Muscle of back (tissue), 11 donors: ENCODE data around the gene CMTM1. TPM values are rescaled to one million over a fixed set of nuclear protein-coding genes. Genes with fewer than 3 reads are reported as not detected.
"Not testable (repeated sequence)": the region's sequence is repeated elsewhere in the genome, so short reads cannot be mapped to it uniquely, and the experiment has no call there.

Source experiments
- DNase-seq, 3 donors: peaks; one replicate each; pipeline versions ENCODE4 v3.0.0 to v3.0.0-alpha.2; 2013
- polyA plus RNA-seq, 10 donors: library from polyadenylated mRNA; unstranded; fragments of 120-200 nt; gene quantifications; one replicate each; pipeline ENCODE4 v1.2.1, GENCODE V29; 2013; ENCODE audit not compliant: insufficient read length in 10 of 10

The CMTM1 gene
- polyA plus RNA-seq, 10 donors = 2.7 to 8.6 (median 5.6) TPM

DNA sequence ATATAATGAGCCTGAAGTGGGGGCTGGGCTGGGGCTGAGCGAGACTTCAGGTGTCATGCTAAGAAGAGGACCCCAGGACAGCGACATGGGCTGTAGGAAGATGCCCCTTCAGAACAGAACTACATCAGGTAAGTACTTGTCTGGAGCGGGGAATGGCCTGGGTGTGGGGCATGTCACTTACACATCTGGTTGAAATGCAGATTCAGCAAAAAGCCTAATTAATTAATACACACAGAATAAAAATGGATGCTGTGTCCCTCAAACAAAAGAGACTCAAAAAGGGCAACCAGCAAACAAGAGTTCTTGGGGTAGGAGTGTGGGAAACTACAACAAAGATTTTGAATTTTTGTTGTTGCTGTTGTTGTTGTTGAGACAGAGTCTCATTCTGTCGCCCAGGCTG lies 24.8 kb downstream of the CMTM1 start:
- DNase-seq = no peak

DNA sequence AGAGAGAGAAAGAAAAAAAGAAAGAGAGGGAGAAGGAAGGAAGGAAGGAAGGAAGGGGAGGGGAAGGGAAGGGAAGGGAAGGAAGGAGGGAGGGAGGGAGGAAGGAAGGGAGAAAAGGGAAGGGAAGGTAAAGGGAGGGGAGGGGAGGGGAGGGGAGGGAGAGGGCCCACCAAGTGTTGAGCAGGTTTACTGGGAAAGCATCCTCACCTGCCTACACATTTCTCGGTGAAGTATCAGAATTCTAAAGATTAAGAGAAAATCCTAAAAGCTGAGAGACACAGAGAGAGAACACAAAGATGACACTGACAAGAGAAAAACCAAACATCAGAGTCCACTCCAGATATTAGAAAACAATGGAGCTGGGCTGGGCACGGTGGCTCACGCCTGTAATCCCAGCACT lies 26.0 kb downstream of the CMTM1 start:
- DNase-seq = no peak

DNA sequence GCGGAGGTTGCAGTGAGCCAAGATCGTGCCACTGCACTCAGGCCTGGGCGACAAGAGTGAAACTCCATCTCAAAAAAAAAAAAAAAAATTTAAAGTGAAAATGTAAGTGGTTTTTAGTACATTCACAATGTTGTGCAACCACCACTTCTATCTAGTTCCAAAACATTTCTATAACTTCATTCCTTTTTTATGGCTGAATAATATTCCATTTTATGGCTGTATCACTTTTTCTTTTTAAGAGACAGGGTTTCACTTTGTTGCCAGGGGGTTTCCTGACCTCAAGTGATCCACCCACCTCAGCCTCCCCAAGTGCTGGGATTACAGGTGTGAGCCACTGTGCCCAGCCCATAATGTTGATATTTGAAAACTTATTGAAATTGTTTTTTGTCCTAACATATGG lies 26.6 kb downstream of the CMTM1 start:
- DNase-seq = no peak

DNA sequence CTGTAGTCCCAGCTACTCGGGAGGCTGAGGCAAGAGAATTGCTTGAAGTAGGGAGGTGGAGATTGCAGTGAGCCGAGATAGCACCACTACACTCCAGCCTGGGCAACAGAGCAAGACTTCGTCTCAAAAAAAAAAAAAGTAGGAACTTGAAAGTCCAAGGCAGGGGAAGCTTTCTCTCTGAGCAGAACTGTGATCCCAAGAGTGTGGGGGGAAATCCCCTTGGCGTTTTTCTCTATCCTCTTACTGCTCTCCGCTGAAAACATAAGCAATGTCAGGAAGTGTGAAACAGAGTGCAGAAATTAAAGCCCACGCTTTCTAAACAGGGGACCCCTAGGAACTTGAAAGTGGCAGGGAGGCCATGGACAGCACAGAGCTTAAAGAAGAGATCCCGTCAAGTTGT lies 28.5 kb downstream of the CMTM1 start:
- no peak for DNase-seq

DNA sequence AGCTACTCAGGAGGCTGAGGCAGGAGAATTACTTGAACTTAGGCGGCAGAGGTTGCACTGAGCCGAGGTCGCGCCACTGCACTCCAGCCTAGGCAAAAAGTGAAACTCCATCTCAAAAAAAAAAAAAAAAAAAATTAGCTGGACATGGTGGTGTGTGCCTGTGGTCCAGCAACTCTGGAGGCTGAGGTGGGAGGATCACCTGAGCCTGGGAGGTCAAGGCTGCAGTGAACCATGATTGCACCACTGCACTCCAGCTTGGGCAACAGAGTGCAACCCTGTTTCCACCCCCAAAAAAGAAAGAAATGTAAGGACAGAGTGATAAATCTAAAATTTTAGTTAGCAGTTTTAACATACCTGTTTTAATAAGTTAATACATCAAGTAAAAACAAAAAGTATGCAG lies 30.3 kb downstream of the CMTM1 start:
- not testable (repeated sequence) for DNase-seq

DNA sequence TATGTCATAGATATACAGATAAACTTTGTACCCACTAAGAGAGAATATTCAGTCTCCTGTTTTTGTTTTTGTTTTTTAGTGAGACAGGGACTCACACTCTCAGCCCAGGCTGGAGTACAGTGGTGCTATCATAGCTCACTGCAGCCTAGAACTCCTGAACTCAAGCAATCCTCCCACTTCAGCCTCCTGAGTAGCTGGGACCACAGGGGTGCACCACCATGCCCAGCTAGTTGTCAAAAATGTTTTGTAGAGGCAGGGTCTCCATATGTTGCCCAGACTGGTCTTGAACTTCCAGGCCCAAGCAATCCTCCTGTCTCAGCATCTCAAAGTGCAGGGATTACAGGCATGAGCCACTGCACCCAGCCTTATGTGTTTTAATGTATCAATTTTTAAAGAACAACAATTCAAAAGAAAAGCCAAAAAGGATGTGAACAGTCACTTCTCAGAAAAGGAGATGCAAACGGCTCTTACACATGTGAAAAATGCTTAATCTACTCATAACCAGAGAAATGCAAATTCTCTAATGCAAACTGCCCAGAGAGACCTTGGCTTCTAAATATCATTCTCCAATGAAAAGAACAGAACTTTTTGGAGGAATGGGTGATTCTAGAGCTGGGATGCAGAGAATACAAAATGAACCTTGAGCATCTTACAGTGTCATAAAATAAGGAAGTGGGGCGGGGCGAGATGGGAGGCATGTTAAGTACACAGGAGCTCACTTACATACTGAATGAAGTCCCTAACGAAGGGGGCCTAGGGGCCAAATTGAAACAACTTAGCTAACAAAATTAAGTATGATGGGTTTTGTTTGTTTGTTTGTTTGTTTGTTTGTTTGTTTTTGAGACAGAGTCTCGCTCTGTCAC lies 31.0 kb downstream of the CMTM1 start:
- DNase-seq = no peak

DNA sequence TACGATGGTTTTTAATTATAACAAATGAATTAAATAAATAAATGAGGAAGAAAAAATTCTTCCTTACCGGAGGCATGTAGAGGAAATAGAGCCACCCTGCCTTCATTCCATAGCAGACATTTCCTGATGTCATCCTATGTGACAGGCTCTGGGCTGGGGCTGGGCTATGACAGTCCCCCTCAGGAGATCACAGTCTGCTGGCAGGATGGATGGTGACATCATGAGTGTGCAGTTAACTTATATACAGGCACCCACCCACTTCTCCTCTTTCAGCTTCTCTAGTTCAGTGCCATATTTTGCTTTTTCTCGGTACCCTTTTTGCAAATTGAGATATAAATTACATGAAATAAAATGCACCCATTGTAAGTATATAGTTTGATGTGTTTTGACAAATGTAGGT lies 31.9 kb downstream of the CMTM1 start:
- no peak for DNase-seq

DNA sequence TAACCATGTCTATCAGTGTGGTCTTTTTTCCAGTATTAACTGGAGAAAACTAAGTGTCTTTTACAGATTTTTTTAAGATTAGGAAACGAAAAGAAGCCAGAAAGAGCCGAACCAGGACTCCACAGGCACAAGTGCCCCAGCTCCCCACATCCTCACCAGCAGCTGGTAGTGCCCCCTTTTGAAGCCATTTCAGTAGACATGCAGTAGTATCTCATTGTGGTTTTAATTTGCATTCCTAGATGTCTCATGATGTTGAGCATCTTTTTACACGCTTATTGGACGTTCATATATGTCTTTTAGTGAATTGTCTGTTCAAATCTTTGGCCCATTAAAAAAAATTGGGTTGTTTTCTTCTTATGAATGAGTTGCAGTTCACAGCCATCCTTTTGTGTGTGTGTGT lies 33.5 kb downstream of the CMTM1 start:
- DNase-seq = no peak

DNA sequence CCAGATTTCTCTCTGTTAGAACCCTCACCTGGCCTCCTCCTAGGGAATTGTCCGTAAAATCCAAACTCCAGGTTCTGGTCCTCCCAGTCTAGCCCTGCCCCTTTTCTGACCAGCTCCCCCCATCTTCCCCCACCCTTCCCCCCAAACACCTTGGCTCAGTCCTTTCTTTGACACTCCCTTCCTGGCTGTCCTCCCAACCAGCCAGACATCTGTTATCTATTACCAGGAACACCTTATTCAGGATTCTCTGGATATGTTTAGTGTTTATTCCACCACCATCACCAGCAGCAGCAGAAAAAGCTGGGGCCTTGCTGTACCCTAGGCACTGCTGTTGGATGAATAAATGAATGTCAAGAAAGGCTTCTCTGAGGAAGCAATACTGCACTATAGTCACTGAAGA lies 34.2 kb downstream of the CMTM1 start:
- no peak for DNase-seq

DNA sequence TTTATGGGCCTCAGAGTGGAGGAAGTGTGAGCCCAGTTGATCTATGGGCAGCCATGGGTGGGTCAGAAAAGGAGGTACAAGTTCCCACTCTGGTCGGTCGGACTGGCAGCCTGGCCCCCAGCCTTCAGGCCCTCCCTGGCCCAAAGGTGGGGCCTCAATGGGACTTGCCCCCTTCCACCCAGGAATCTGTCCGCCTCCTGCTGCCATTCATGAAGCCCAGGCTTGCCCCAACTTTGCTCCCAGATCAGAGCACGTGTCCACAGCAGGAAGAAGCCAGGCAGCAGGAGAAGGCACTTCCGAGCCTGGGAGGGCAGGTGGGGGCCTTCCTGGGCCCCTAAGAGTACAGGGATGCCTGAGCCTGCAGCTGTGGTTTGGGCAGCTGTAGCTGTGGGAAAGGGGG lies 35.2 kb downstream of the CMTM1 start:
- no peak for DNase-seq

DNA sequence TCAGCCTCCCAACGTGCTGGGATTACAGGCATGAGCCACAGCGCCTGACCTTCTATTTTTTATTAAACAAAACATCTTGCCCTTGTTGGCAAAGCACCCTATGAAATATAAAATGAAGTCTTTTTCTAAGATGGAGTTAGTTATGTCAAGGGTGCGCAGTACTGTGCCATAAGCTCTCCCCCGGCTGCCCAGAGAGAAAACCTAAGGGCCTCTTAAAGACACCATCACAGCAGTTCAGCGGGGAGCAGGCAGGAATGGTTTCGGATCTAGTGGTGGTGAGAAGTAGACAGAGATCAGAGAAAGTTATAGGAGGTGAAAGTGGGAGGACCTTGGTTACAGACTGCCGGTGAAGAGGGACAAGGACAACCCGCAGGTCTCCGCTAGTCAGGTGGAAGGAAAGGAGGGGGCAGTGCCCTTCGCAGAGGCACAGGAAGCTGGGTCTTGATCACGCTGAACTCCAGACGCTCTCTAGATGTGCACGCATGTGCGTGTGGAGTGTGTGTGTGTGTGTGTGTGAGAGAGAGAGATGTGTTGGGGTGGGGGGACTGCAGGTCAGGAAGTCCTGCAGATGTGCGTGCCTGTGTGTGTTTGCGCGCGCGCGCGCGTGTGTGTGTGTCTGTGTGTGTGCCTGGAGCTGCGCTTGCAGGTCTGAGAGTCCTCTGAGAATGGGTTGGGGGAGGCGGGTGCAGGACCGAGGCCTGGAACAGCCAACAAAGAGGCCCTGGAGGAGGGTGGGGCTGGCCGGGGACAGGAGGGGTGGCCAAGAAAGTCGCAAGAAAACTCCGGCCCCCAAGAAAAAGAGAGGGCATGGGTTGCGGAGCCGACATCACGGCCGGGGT lies 37.5 kb downstream of the CMTM1 start:
- DNase-seq = peak; percentile 51 to 94 (median 85)

DNA sequence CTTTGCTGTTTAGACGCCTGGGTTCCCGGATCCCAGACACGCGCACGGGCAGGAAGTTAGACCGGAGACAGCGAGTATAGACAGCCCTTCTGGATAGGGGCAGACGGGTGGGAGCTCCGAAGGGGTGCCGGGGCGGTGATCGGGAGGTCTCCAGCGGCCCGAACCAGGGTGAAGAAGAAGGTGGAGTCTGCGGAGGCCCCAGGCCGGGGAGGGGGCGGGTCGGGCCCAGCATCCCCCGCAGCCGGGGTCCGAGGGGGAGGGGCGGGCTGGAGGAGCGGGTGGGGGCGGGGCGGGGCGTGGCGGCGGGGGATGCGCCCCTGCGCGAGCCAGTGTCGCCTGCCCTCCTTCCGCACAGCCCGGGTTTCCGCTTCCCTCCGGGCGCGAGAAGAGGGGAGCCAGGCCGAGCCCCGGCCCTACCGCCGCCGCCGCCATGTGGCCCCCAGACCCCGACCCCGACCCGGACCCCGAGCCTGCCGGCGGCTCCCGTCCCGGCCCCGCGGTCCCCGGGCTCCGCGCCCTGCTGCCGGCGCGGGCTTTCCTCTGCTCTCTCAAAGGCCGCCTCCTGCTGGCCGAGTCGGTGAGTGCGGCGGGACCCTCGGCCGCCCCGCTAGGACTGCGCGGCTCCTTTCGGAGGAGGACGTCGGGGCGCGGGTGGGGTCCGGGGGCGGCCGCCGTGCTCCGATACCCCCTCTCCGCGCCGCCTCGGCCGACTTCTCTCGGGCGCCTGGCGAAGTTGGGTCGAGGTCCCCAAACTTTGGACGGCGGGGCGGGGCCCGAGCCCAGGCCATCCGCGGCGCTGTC lies 38.3 kb downstream of the CMTM1 start, which contains the start of gene CMTM3:
CMTM3 (plus strand) TSS at position 329 of the 801 bp plus-strand sequence; CDS start at position 431, 102 bp downstream.
- DNase-seq = peak; percentile 58 to 92 (median 83)

DNA sequence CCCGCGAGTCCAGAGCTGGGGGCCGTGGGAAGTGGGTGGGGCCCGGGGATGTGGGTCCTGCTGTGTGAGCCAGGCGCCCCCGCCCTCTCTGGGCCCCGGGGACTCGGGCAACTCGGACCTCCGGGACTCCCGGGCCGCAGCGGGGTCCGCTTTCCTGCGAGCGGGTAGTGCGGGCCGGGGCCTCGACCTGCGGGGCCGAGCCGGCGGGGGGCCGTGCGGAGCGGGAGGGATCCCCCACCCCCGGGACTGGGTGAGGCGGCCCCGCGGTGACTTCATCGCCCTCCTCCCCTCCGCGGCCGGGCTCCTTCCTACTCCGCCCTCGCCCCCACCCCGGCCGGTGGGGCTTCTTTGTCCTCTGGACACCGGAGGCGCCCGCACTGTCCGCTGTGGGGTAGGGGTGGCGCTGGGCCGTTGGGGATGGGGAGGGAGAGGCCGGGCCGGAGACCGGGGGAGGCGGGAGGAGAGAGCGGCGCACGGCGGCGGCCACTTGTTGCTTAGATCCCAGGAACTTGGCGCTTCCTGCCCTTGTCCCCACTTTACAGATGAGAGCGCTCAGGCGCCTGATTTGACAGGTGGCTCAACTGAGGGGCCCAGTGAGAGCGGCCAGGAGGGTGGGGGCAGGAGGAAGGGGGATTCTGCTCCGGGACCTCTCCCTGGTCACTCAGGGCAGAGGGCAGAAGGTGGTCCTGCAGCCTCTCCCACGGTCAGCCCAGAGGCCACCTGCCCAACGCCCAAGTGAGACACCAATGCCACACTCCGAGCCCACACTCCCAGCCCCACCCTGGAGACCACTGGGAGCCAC lies 39.1 kb downstream of the CMTM1 start:
- peak in 2 of 3 donors; percentile 56 to 80 for DNase-seq

DNA sequence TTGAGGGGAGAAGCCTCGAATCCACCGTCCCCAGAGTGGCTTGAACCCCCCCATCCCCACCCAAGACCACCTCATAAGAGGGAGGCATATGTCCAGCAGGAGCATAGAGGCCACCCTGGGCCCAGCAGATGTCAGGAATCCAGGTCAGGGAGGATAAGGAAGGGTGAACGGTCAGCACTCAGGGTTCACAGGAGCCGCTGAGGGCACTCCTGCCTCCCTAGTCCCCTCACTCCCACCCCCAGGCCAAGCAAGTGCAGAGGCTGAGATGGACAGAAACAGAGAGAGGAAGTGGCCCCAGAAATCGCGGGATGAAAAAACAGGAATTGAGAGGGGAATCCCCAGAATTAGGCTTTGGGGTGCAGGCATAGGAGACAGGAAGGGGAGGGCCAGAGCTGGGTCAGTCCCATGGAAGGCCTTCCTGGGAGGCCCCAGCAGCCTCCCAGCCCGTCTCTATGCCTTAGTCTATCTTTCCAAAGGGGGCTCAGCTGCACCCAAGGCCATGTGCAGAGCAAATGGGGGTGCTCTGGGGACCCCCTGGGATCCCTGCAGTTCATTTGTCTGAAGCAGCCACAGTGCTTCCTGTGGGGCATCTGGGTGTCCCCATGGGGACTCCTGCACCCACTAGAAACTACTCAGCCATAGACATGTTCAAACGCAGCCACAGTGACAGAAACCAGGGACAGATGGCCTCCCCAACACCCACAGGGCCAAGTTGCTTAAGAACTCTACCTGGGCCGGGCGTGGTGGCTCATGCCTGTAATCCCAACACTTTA lies 39.9 kb downstream of the CMTM1 start:
- DNase-seq = peak in 1 of 3 donors; percentile 45

DNA sequence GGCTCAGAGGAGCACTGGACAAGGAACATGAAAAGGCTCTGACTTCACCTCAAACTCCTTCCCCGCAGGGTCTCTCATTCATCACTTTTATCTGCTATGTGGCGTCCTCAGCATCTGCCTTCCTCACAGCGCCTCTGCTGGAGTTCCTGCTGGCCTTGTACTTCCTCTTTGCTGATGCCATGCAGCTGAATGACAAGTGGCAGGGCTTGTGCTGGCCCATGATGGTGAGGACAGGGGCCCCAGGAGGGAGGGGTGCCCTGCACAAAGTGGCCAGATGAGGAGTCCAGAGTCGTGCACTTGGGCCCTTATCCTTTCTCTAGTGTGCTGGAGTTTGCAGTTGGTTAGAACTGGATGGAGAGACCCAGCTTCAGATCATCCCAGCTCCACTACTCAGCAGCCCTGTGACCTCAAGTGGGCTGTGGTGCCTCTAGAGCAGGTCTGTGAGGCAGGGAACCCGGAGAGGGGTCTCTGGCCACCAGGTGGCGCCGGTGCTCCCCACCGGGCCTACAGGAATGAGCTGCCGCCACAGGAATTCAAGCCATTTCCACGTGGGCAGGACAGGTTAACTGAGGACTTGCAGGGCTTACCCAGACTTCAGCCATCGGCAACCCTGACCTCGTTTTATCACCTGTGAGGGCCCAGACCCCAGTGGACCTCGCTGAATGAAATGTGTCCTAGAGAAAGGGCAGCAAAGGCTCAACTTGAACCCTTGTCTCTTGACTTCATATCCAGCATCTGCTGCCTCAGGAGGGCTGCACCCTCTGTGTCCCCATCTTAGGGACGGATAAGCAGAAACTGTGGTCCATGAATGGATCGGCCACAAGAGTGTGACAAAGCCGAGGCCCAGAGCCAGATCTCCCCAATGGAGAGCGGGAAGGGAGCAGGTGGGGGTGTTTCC lies 42.3 kb downstream of the CMTM1 start:
- DNase-seq = peak; percentile 76 to 86 (median 81)

DNA sequence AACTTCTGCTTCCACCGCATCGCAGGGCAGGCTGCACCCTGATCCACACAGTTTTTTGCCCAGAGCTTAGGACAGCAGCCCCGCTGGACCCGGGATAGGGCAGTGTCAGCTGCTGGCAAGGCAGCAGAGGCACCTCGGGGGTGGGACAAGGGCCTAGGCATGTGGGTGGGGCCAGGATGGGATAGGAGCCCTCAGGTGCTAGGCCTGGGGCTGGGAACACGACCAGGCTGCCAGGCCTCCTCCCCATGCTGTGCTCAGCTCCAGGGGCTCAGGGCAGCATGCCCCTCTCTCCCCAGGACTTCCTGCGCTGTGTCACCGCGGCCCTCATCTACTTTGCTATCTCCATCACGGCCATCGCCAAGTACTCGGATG lies 42.9 kb downstream of the CMTM1 start:
- no peak for DNase-seq

DNA sequence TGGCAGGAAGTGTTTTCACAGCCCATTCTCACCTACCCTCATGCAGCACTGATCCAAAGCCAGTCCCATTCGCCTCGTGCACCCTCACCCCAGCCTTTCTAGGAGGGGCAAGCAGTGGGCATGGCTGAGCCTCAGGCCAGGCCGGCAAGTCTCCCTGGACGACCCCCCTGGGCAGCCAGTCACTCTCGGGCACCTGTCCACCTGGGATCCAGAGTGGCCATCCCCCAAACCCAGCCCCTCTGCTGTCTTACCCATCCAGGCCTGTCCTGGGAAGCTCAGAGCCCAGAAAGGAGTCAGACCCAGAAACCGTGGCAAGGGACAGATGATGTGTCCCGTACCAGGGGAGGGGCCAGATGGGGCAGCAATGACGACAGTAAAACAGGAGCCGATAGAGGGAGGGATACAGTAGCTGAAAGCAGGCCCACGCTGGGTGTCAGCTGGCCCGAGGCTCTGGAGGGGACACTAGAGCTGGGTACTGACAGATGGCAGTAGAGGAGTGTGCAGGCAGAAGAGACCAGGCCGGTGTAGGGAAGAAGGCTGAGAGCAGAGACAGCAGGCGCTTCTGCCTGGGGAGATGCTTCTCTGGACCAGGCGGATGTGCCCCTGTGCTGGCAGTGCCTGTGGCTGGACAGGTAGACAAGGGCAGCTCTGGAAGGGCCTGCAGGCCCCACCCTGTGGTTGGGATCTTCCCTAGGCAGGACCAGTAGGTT lies 44.0 kb downstream of the CMTM1 start:
- DNase-seq = no peak

DNA sequence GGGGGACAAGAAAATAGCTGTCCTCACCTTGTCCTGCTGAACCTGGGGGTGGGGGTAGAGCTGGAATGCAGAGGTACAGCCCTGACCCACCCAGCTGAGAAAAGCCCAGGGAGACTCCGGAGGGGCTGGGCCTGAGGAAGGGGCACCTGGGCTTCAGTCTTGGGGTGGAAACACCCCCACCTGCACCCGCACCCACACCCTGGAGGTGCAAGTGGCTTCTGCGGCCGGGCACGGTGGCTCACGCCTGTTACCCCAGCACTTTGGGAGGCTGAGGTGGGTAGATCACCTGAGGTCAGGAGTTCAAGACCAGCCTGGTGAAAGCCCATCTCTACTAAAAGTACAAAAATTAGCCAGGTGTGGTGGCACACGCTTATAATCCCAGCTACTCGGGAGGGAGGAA lies 45.7 kb downstream of the CMTM1 start:
- DNase-seq = not testable (repeated sequence)

DNA sequence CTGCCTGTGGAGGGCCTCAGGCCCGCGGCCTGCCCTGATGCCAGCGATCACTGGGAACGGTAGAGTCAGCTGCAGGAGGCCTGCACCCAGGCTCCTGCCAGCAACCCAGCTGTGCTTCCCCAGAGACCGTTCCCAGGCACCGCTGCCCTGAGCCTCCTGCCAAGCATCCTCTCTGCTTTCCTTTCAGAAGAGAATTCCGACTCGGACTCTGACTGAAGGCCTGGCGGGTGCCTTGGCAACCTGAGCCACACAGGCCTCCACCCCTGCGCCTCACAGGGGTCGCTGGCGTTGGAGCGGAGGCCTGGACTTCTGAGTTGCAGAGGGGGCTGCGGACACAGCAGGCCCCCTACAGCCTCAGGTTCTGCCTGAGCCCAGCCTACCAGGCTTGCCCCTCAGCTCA lies 46.2 kb downstream of the CMTM1 start:
- DNase-seq = no peak
